Endothelial cell of umbilical vein (primary cell): Measurements from ENCODE around the gene SHCBP1L.

ENCODE experiments used
- CTCF ChIP-seq, 2 donors: IDR thresholded peaks; 1 replicate in 1 of 2; 2 replicates in 1 of 2; pipeline ENCODE4 v1.5.1; 2011; ENCODE audit warnings: low read length in 2 of 2, mild to moderate bottlenecking in 2 of 2, moderate library complexity in 2 of 2, control low read depth in 1 of 2, inconsistent platforms in 1 of 2, low read depth in 1 of 2; ENCODE audit not compliant: insufficient read depth in 1 of 2; ENCODE audit errors: extremely low read depth in 1 of 2
- EZH2 ChIP-seq: IDR thresholded peaks from 2 replicates; pipeline ENCODE4 v1.6.1; 2012; ENCODE audit warnings: borderline replicate concordance, low read depth, mild to moderate bottlenecking, moderate library complexity, low read length, inconsistent platforms; ENCODE audit not compliant: severe bottlenecking
- FOS ChIP-seq: IDR thresholded peaks from 2 replicates; pipeline ENCODE4 v1.6.1; 2011; ENCODE audit warnings: mild to moderate bottlenecking, low read length, moderate library complexity, borderline replicate concordance; ENCODE audit not compliant: insufficient read depth
- GATA2 ChIP-seq: IDR thresholded peaks from 2 replicates; pipeline ENCODE4 v1.7.0; 2011; ENCODE audit warnings: low read depth, mild to moderate bottlenecking, moderate library complexity, mixed read lengths, low read length; ENCODE audit not compliant: insufficient read length, insufficient read depth
- JUN ChIP-seq: IDR thresholded peaks from 2 replicates; pipeline ENCODE4 v1.6.1; 2011; ENCODE audit warnings: borderline replicate concordance, low read depth; ENCODE audit not compliant: insufficient read length, insufficient read depth
- MAX ChIP-seq: IDR thresholded peaks from 2 replicates; pipeline ENCODE4 v1.6.1; 2011; ENCODE audit not compliant: insufficient read depth, insufficient read length
- MYC ChIP-seq: IDR thresholded peaks from one replicate; pipeline ENCODE4 v1.6.1; 2011; ENCODE audit warnings: mild to moderate bottlenecking, low read depth, low read length
- POLR2A ChIP-seq: IDR thresholded peaks from 2 replicates; pipeline ENCODE4 v1.6.1; 2012; ENCODE audit warnings: low read depth, mild to moderate bottlenecking, control low read depth, low read length
- POLR2AphosphoS5 ChIP-seq: IDR thresholded peaks from 2 replicates; pipeline ENCODE4 v1.6.1; 2012; ENCODE audit warnings: low read depth, mild to moderate bottlenecking, control low read depth, low read length, moderate library complexity; ENCODE audit not compliant: insufficient read depth

- TF ChIP-seq POLR2A (no peak), CTCF (IDR thresholded peaks at IDR 0.05; ENCODE audit: extremely low read depth in 1 of 2, insufficient read depth in 1 of 2, low read depth in 1 of 2, low read length in 2 of 2) (no peak), POLR2AphosphoS5 (no peak), FOS (no peak), MAX (no peak), EZH2 (no peak), JUN (no peak), MYC (no peak), GATA2 (no peak)
These were observed 75.6 kb downstream of the SHCBP1L start for GRCh38 chr1:182877331-182877730.
